Type B pancreatic cell (in vitro differentiated cells): Measurements from ENCODE around the gene MYO10. TPM values are rescaled to one million over a fixed set of nuclear protein-coding genes. Genes with fewer than 3 reads are reported as not detected.

Experiments
- DNase-seq: peaks from one replicate; pipeline ENCODE4 v3.0.0; 2021; ENCODE audit warnings: mixed read lengths; ENCODE audit not compliant: unreplicated experiment; ENCODE audit errors: extremely low spot score
- H3K27ac Mint-ChIP-seq: 2 replicates; pipeline ENCODE4 v1.8.0; 2021; ENCODE audit warnings: mild to moderate bottlenecking, mixed read lengths
- H3K27me3 Mint-ChIP-seq: 2 replicates; pipeline ENCODE4 v1.8.0; 2021; ENCODE audit warnings: mixed read lengths
- H3K36me3 Mint-ChIP-seq: 2 replicates; pipeline ENCODE4 v1.8.0; 2021; ENCODE audit warnings: mixed read lengths
- H3K4me1 Mint-ChIP-seq: one replicate; pipeline ENCODE4 v1.8.0; 2021; ENCODE audit warnings: mixed read lengths; ENCODE audit not compliant: unreplicated experiment
- H3K4me3 Mint-ChIP-seq: 2 replicates; pipeline ENCODE4 v1.8.0; 2021; ENCODE audit warnings: mild to moderate bottlenecking, mixed read lengths
- H3K9me3 Mint-ChIP-seq: 2 replicates; pipeline ENCODE4 v1.8.0; 2021; ENCODE audit warnings: mixed read lengths
- total RNA-seq: library from RNA; stranded (reverse); gene quantifications from 2 replicates; pipeline ENCODE4 v1.2.1, GENCODE V29; 2021; ENCODE audit warnings: low replicate concordance
- TF ChIP-seq, protein P1 (sequence below): fragments of 200-600 bp; sonication (generic); conservative IDR thresholded peaks from 2 replicates; pipeline ENCODE4 v1.5.0; 2021; ENCODE audit warnings: antibody characterized with exemption, mild to moderate bottlenecking

MYO10 gene
- total RNA-seq, 1 donor from 2014 or later = 52.5 TPM

DNA sequence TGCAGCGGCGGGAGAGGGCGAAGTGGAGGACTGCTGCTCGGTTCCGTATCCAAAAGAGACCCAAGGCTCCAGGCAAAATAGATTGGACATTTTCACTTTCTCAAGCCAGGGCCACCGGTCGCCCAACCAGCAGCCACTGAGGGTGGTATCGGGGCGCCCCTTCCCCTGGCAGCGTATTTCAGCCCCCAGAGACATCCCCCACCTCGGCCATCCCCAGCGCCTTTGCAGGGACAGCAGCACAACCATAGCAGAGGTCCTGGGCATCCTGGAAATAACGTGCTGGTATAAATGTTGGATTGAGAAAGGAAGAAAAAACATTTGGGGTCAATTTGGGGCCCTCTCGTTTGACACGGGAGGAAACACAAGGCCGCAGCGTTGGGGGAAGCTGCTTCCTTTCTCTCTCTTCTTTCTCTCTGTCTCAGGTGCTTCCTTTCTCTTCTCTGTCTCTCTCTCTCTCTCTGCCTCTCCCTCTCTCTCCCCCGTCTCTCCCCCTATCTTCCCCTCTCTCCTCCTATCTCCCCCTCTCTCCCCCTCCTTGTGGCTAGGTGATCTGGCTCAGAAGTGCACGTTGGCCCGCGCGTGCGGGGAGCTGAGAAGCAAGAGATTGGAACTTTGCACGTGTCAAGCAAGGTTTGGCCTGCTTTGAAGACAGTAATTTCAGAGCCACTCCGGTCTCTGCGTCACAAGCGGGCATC, 318.7 kb downstream of the MYO10 start:
- TF ChIP-seq, protein P1, sequence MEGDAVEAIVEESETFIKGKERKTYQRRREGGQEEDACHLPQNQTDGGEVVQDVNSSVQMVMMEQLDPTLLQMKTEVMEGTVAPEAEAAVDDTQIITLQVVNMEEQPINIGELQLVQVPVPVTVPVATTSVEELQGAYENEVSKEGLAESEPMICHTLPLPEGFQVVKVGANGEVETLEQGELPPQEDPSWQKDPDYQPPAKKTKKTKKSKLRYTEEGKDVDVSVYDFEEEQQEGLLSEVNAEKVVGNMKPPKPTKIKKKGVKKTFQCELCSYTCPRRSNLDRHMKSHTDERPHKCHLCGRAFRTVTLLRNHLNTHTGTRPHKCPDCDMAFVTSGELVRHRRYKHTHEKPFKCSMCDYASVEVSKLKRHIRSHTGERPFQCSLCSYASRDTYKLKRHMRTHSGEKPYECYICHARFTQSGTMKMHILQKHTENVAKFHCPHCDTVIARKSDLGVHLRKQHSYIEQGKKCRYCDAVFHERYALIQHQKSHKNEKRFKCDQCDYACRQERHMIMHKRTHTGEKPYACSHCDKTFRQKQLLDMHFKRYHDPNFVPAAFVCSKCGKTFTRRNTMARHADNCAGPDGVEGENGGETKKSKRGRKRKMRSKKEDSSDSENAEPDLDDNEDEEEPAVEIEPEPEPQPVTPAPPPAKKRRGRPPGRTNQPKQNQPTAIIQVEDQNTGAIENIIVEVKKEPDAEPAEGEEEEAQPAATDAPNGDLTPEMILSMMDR = no peak
- Mint-ChIP-seq H3K4me1 (peaks cover 12% of the 10 kb centered on the region), H3K27ac (no peak overlapping the region), H3K36me3 (no peaks in the 10 kb centered on the region), H3K9me3 (no peaks in the 10 kb centered on the region), H3K4me3 (no peak overlapping the region), H3K27me3 (peaks cover 28% of the 10 kb centered on the region)
- no peak for DNase-seq

DNA sequence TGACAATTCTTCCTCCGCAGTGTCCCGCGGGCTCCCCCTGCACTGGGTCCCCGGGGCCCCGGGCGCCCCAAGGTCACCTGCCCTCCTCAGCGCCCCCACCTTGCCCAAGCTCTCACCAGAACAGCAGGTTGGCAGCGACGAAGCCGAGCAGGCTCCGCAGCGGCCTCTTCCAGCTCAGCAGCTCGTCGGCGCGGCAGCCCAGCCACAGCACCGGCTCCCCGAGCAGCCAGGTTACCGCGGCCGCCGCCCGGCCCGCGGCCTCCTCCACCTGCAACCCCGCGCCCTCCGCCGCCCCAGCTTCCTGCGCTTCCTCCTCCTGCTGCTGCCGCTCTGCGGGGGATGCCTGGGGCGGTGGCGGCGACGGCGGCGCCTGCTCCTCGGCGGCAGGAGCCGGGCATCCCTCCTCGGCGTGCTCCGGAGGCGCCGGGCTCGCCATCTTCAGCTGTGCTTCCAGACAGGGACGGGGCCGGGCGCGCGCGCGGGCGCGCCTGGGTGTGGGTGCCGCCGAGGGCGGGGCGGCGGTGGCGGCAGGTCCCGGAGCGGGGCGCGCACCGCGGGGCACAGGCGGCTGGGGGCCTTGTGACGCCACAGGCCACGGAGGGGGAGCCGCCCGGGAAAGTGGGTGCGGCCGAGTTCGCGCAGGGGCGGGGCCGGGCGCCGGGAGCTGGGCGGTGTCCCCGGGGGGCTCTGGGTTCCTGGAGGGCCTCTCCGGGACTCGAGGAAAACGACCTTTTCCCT, 319.4 kb downstream of the MYO10 start, which contains the start of gene RETREG1:
RETREG1 (minus strand) TSS at position 462 of the 738 bp plus-strand sequence; CDS start at position 436, 26 bp downstream.
- Mint-ChIP-seq H3K4me1 (peaks cover 12% of the 10 kb centered on the region), H3K36me3 (no peaks in the 10 kb centered on the region), H3K27ac (peak within 1 kb of the TSS; percentile 86), H3K9me3 (no peaks in the 10 kb centered on the region), H3K27me3 (peaks cover 28% of the 10 kb centered on the region), H3K4me3 (peak within 1 kb of the TSS; percentile 94)
- TF ChIP-seq, protein P1 = no peak
- DNase-seq = peak; percentile 77

DNA sequence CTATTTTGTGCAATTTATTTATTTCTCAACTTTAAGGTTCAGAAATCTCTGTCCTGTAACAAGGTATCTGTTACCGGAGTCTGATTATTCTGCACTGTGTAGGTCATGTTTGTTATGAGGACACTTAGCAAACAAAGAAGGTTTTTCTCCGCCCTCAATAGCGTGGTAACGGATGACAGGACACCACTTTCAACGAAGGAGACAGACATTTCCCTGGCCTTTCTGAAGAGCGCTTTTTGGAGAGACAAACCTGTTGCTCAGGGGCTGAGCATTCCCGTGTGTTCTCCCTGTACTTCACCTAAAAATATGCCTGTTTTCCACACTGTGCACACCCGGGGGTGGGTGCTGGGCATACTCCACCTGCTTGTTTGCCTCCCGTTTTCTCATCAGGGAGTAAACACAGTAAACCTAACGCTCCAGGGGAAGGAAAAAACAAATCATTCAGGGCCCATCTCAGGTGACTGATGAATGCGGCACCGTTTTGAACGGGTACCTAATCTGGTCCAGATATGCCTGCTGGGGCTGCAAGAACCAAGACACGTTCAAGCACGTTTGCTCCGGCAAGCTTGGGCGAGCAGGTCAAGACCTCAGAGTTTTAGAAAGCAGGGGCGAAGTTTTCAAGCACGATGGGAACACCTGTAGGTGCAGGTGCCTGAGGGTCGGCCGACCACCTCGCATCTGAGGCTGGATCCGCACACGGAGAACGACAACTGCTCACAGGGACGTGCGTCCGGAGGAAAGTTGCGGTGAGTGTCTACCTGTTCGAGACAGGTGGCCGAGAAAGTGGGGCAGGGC, 320.1 kb downstream of the MYO10 start:
- peak overlapping the region; percentile 94 for H3K4me3 Mint-ChIP-seq
- H3K36me3 Mint-ChIP-seq = peaks cover 3% of the 10 kb centered on the region
- DNase-seq = no peak
- H3K4me1 Mint-ChIP-seq = peaks cover 12% of the 10 kb centered on the region
- H3K27ac Mint-ChIP-seq = peak overlapping the region; percentile 86
- no peaks in the 10 kb centered on the region for H3K9me3 Mint-ChIP-seq
- TF ChIP-seq, protein P1 = no peak
- H3K27me3 Mint-ChIP-seq = peaks cover 27% of the 10 kb centered on the region

DNA sequence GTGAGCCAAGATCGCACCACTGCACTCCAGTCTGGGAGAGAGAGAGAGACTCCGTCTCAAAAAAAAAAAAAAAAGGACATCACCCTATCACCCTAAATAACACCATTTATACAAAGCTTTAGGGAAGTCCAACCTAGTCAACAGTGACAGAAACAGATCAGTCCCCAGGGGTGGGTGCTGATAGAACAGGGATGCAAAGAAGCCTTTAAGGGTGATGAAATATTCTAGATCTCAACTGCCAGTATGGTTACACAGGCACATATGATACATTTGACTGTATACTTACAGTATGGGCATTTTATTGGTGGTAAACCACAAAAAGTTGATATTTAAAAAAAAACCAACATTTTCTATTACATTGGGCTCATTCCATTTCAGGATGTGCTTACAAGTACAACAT, 324.1 kb downstream of the MYO10 start:
- TF ChIP-seq, protein P1 = no peak
- H3K27me3 Mint-ChIP-seq = peaks cover 27% of the 10 kb centered on the region
- peaks cover 3% of the 10 kb centered on the region for H3K36me3 Mint-ChIP-seq
- DNase-seq = no peak
- H3K4me1 Mint-ChIP-seq = peaks cover 12% of the 10 kb centered on the region
- H3K4me3 Mint-ChIP-seq = no peak overlapping the region
- H3K9me3 Mint-ChIP-seq = no peaks in the 10 kb centered on the region
- H3K27ac Mint-ChIP-seq = no peak overlapping the region
